Right cardiac atrium (tissue), 5 donors: ENCODE data around the gene EXOC2. TPM values are rescaled to one million over a fixed set of nuclear protein-coding genes. Genes with fewer than 3 reads are reported as not detected.

Source experiments
- ATAC-seq, 2 donors: fragments of 200-7000 bp; cut with Tn5 transposase; one replicate each; pipeline versions ENCODE4 v1.8.0 to v1.9.1; 2020; ENCODE audit warnings: moderate library complexity in 2 of 2, mild to moderate bottlenecking in 1 of 2
- DNase-seq, 3 donors: peaks; one replicate each; pipeline ENCODE4 v3.0.0-alpha.2; 2020
- H3K27ac ChIP-seq: one replicate; pipeline ENCODE4 v1.5.1; 2013; ENCODE audit warnings: mild to moderate bottlenecking, low read length, control low read depth, moderate library complexity
- H3K27me3 ChIP-seq: one replicate; pipeline ENCODE4 v1.6.1; 2013; ENCODE audit not compliant: control insufficient read depth, insufficient read depth
- H3K4me1 ChIP-seq: one replicate; pipeline ENCODE4 v1.6.1; 2013; ENCODE audit warnings: low read length; ENCODE audit not compliant: control insufficient read depth, insufficient read depth
- H3K4me3 ChIP-seq: one replicate; pipeline ENCODE4 v1.5.1; 2013; ENCODE audit warnings: low read length, control low read depth
- H3K9me3 ChIP-seq: one replicate; pipeline ENCODE4 v1.6.1; 2013; ENCODE audit warnings: low read length; ENCODE audit not compliant: control insufficient read depth
- WGBS: extraction: QIAGEN DNeasy Blood & Tissue Kit; methylation state at CpG from one replicate; pipeline ENCODE4 v1.1.7; 2013; 5-methylcytosine and 5-hydroxymethylcytosine counted together
- intact Hi-C, 4 donors: fragments of 100-400 bp; cut with DNase I; formaldehyde crosslinking; loops; one replicate each; pipeline versions ENCODE4 v1.11.0 to v1.14.0; 2022 to 2023
- polyA plus RNA-seq: library from polyadenylated mRNA; stranded (reverse); fragments of 200-250 nt; gene quantifications from one replicate; pipeline ENCODE4 v1.2.3, GENCODE V29; 2013
- total RNA-seq, 4 donors: library from RNA; stranded (reverse); fragmentation: NEBNext Ultra II Directional; extraction: Animal tissue kit (Norgen Biotek cat#: 25700); gene quantifications; one replicate each; pipeline ENCODE4 v1.2.1, GENCODE V29; 2021
- donor health status: healthy with polysubstance abuse.
- donor health status: DM: no; HTN: yes; CAD: no.
- donor health status: DM: no; HTN: no; CAD: no.
- donor health status: DM: no; HTN: yes; CAD: no; lungs with severe emphysema.
- donor health status: DM: yes; HTN: yes; CAD: no.

Gene EXOC2
- total and polyA plus RNA-seq, 5 donors = 7.9 to 17.9 (median 14.3) TPM

GRCh38 chr6:708237-708598 is 15.3 kb upstream of the EXOC2 start:
- H3K9me3 ChIP-seq = no peaks in the 10 kb centered on the region
- no peak overlapping the region for H3K4me3 ChIP-seq
- intact Hi-C loops = no loop called here
- no peaks in the 10 kb centered on the region for H3K27me3 ChIP-seq
- ATAC-seq = no peak
- H3K27ac ChIP-seq = no peak overlapping the region
- no peaks in the 10 kb centered on the region for H3K4me1 ChIP-seq
- no peak for DNase-seq
- WGBS = 78% methylated on average over 6 of the region's 6 CpGs

- Histone ChIP-seq H3K9me3 (no peaks in the 10 kb centered on the region), H3K4me1 (no peaks in the 10 kb centered on the region), H3K27ac (no peak overlapping the region), H3K27me3 (no peaks in the 10 kb centered on the region), H3K4me3 (no peak overlapping the region)
- intact Hi-C loops = no loop called here
- 92% methylated on average over 10 of the region's 10 CpGs for WGBS
- DNase-seq (no peak), ATAC-seq (no peak)
These were observed 14.8 kb upstream of the EXOC2 start for GRCh38 chr6:707576-708236.

- 86% methylated on average over 8 of the region's 8 CpGs for WGBS
- no peak overlapping the region for H3K27ac ChIP-seq
- H3K9me3 ChIP-seq = no peaks in the 10 kb centered on the region
- ATAC-seq (no peak), DNase-seq (no peak)
- no peak overlapping the region for H3K4me3 ChIP-seq
- intact Hi-C loops = no loop called here
- H3K27me3 ChIP-seq = no peaks in the 10 kb centered on the region
- no peaks in the 10 kb centered on the region for H3K4me1 ChIP-seq
These were observed 14.0 kb upstream of the EXOC2 start for GRCh38 chr6:706819-707381.

GRCh38 chr6:706146-706545 is 13.2 kb upstream of the EXOC2 start:
- ATAC-seq (no peak), DNase-seq (no peak)
- Histone ChIP-seq H3K27me3 (no peaks in the 10 kb centered on the region), H3K9me3 (no peaks in the 10 kb centered on the region), H3K4me3 (no peak overlapping the region), H3K4me1 (no peaks in the 10 kb centered on the region), H3K27ac (no peak overlapping the region)
- intact Hi-C loops = no loop called here
- WGBS = 80% methylated on average over 6 of the region's 6 CpGs

GRCh38 chr6:705047-705446 is 12.1 kb upstream of the EXOC2 start:
- 58% methylated on average over 4 of the region's 4 CpGs for WGBS
- Histone ChIP-seq H3K9me3 (no peaks in the 10 kb centered on the region), H3K27me3 (no peaks in the 10 kb centered on the region), H3K4me1 (no peaks in the 10 kb centered on the region), H3K27ac (no peak overlapping the region), H3K4me3 (no peak overlapping the region)
- ATAC-seq = no peak
- no peak for DNase-seq
- intact Hi-C loops = no loop called here

- WGBS = 82% methylated on average over 6 of the region's 6 CpGs
- no peaks in the 10 kb centered on the region for H3K9me3 ChIP-seq
- H3K4me3 ChIP-seq = no peak overlapping the region
- intact Hi-C loops = no loop called here
- no peaks in the 10 kb centered on the region for H3K27me3 ChIP-seq
- no peaks in the 10 kb centered on the region for H3K4me1 ChIP-seq
- DNase-seq (no peak), ATAC-seq (no peak)
- H3K27ac ChIP-seq = no peak overlapping the region
These were observed 11.1 kb upstream of the EXOC2 start for GRCh38 chr6:704046-704445.

- ATAC-seq (no peak), DNase-seq (no peak)
- intact Hi-C loops = no loop called here
- no peaks in the 10 kb centered on the region for H3K4me1 ChIP-seq
- no peak overlapping the region for H3K4me3 ChIP-seq
- H3K9me3 ChIP-seq = no peaks in the 10 kb centered on the region
- no peaks in the 10 kb centered on the region for H3K27me3 ChIP-seq
- WGBS = 75% methylated on average over 3 of the region's 3 CpGs
- H3K27ac ChIP-seq = no peak overlapping the region
These were observed 10.6 kb upstream of the EXOC2 start for GRCh38 chr6:703552-703951.

- no peaks in the 10 kb centered on the region for H3K27me3 ChIP-seq
- H3K4me3 ChIP-seq = no peak overlapping the region
- H3K4me1 ChIP-seq = no peaks in the 10 kb centered on the region
- no peak for DNase-seq
- intact Hi-C loops = no loop called here
- no peak overlapping the region for H3K27ac ChIP-seq
- H3K9me3 ChIP-seq = no peaks in the 10 kb centered on the region
- ATAC-seq = no peak
- 61% methylated on average over 11 of the region's 11 CpGs for WGBS
These were observed 9.0 kb upstream of the EXOC2 start for GRCh38 chr6:701700-702479.

GRCh38 chr6:701215-701614 is 8.3 kb upstream of the EXOC2 start:
- DNase-seq (no peak), ATAC-seq (no peak)
- Histone ChIP-seq H3K4me1 (no peaks in the 10 kb centered on the region), H3K27me3 (no peaks in the 10 kb centered on the region), H3K27ac (no peak overlapping the region), H3K9me3 (no peaks in the 10 kb centered on the region), H3K4me3 (no peak overlapping the region)
- whole genome bisulfite sequencing = 81% methylated on average over 4 of the region's 4 CpGs
- intact Hi-C loops = no loop called here

GRCh38 chr6:700490-700889 is 7.6 kb upstream of the EXOC2 start:
- Histone ChIP-seq H3K27me3 (no peaks in the 10 kb centered on the region), H3K4me1 (no peaks in the 10 kb centered on the region), H3K4me3 (no peak overlapping the region), H3K27ac (no peak overlapping the region), H3K9me3 (no peaks in the 10 kb centered on the region)
- DNase-seq = no peak
- WGBS = 95% methylated on average over 3 of the region's 3 CpGs
- intact Hi-C loops = no loop called here
- ATAC-seq = no peak

GRCh38 chr6:699319-699718 is 6.4 kb upstream of the EXOC2 start:
- intact Hi-C loops = no loop called here
- WGBS = 50% methylated on average over 6 of the region's 6 CpGs
- Histone ChIP-seq H3K27me3 (no peaks in the 10 kb centered on the region), H3K4me3 (no peak overlapping the region), H3K4me1 (no peaks in the 10 kb centered on the region), H3K9me3 (no peaks in the 10 kb centered on the region), H3K27ac (no peak overlapping the region)
- ATAC-seq (peak; percentile 62 to 86), DNase-seq (no peak)
